Mucosa of rectum (tissue), 2 donors: ENCODE measurements around the gene TSACC.

Source experiments
- H3K27ac ChIP-seq, 2 donors: one replicate each; pipeline ENCODE4 v1.7.0; 2013; ENCODE audit warnings: inconsistent platforms in 2 of 2, low read depth in 2 of 2, low read length in 2 of 2
- H3K27me3 ChIP-seq, 2 donors: one replicate each; pipeline ENCODE4 v1.7.0; 2013; ENCODE audit warnings: low read length in 2 of 2; ENCODE audit not compliant: control insufficient read depth in 2 of 2, insufficient read depth in 2 of 2
- H3K36me3 ChIP-seq, 2 donors: one replicate each; pipeline ENCODE4 v1.7.0; 2013; ENCODE audit warnings: low read length in 2 of 2; ENCODE audit not compliant: control insufficient read depth in 2 of 2, insufficient read depth in 2 of 2
- H3K4me1 ChIP-seq, 2 donors: one replicate each; pipeline ENCODE4 v1.7.0; 2013; ENCODE audit warnings: low read length in 2 of 2, mild to moderate bottlenecking in 1 of 2; ENCODE audit not compliant: control insufficient read depth in 2 of 2, insufficient read depth in 2 of 2
- H3K4me3 ChIP-seq, 2 donors: one replicate each; pipeline ENCODE4 v1.7.0; 2013; ENCODE audit warnings: low read length in 2 of 2
- H3K9ac ChIP-seq, 2 donors: one replicate each; pipeline ENCODE4 v1.7.0; 2013; ENCODE audit warnings: low read length in 2 of 2, low read depth in 1 of 2, mild to moderate bottlenecking in 1 of 2
- H3K9me3 ChIP-seq, 2 donors: one replicate each; pipeline ENCODE4 v1.7.0; 2013; ENCODE audit warnings: low read length in 2 of 2; ENCODE audit not compliant: control insufficient read depth in 2 of 2
- donor health status: healthy.
- donor health status: Normal muscosa, but diverticular disease.

The TSACC gene

GRCh38 chr1:156384658-156385057 is 46.3 kb downstream of the TSACC start:
- H3K9me3 ChIP-seq, result no peaks in the 10 kb centered on the region
- no peak overlapping the region for H3K9ac ChIP-seq
- H3K36me3 ChIP-seq, result no peaks in the 10 kb centered on the region
- no peak overlapping the region for H3K27ac ChIP-seq
- peaks cover 6 to 26% of the 10 kb centered on the region in 2 donors for H3K27me3 ChIP-seq
- H3K4me1 ChIP-seq, result no peaks in the 10 kb centered on the region
- no peak overlapping the region for H3K4me3 ChIP-seq

GRCh38 chr1:156385534-156386031 is 47.3 kb downstream of the TSACC start:
- Histone ChIP-seq H3K4me1 (no peaks in the 10 kb centered on the region), H3K36me3 (no peaks in the 10 kb centered on the region), H3K9ac (no peak overlapping the region), H3K27me3 (peaks cover 6 to 29% of the 10 kb centered on the region in 2 donors), H3K9me3 (no peaks in the 10 kb centered on the region), H3K4me3 (no peak overlapping the region), H3K27ac (no peak overlapping the region)

- H3K36me3 ChIP-seq, result no peaks in the 10 kb centered on the region
- no peak overlapping the region for H3K9ac ChIP-seq
- no peak overlapping the region for H3K4me3 ChIP-seq
- H3K27ac ChIP-seq, result no peak overlapping the region
- no peaks in the 10 kb centered on the region for H3K4me1 ChIP-seq
- no peaks in the 10 kb centered on the region for H3K9me3 ChIP-seq
- H3K27me3 ChIP-seq, result peaks cover 6 to 31% of the 10 kb centered on the region in 2 donors
These were observed 48.0 kb downstream of the TSACC start for GRCh38 chr1:156386134-156386901.

GRCh38 chr1:156386949-156387869 is 48.9 kb downstream of the TSACC start:
- Histone ChIP-seq H3K36me3 (no peaks in the 10 kb centered on the region), H3K27ac (no peak overlapping the region), H3K9ac (no peak overlapping the region), H3K4me1 (no peaks in the 10 kb centered on the region), H3K4me3 (no peak overlapping the region), H3K27me3 (peaks cover 8 to 31% of the 10 kb centered on the region in 2 donors), H3K9me3 (no peaks in the 10 kb centered on the region)

GRCh38 chr1:156387870-156388173 is 49.5 kb downstream of the TSACC start:
- H3K27me3 ChIP-seq, result peaks cover 8 to 31% of the 10 kb centered on the region in 2 donors
- H3K27ac ChIP-seq, result no peak overlapping the region
- no peaks in the 10 kb centered on the region for H3K4me1 ChIP-seq
- H3K9ac ChIP-seq, result no peak overlapping the region
- no peaks in the 10 kb centered on the region for H3K36me3 ChIP-seq
- no peak overlapping the region for H3K4me3 ChIP-seq
- no peaks in the 10 kb centered on the region for H3K9me3 ChIP-seq

- Histone ChIP-seq H3K9ac (no peak overlapping the region), H3K9me3 (no peaks in the 10 kb centered on the region), H3K4me1 (no peaks in the 10 kb centered on the region), H3K4me3 (no peak overlapping the region), H3K27ac (no peak overlapping the region), H3K27me3 (peaks cover 8 to 31% of the 10 kb centered on the region in 2 donors), H3K36me3 (no peaks in the 10 kb centered on the region)
These were observed 50.1 kb downstream of the TSACC start for GRCh38 chr1:156388174-156389137.

- Histone ChIP-seq H3K9ac (no peak overlapping the region), H3K4me1 (no peaks in the 10 kb centered on the region), H3K9me3 (no peaks in the 10 kb centered on the region), H3K27me3 (peaks cover 8 to 31% of the 10 kb centered on the region in 2 donors), H3K36me3 (no peaks in the 10 kb centered on the region), H3K4me3 (no peak overlapping the region), H3K27ac (no peak overlapping the region)
These were observed 51.0 kb downstream of the TSACC start for GRCh38 chr1:156389311-156389710.

GRCh38 chr1:156390469-156391365 is 52.4 kb downstream of the TSACC start:
- Histone ChIP-seq H3K36me3 (no peaks in the 10 kb centered on the region), H3K27me3 (peaks cover 8 to 31% of the 10 kb centered on the region in 2 donors), H3K4me1 (no peaks in the 10 kb centered on the region), H3K9ac (no peak overlapping the region), H3K27ac (no peak overlapping the region), H3K4me3 (no peak overlapping the region), H3K9me3 (no peaks in the 10 kb centered on the region)

- Histone ChIP-seq H3K27me3 (peaks cover 8 to 29% of the 10 kb centered on the region in 2 donors), H3K27ac (no peak overlapping the region), H3K4me1 (no peaks in the 10 kb centered on the region), H3K36me3 (no peaks in the 10 kb centered on the region), H3K9me3 (no peaks in the 10 kb centered on the region), H3K9ac (no peak overlapping the region), H3K4me3 (no peak overlapping the region)
These were observed 53.0 kb downstream of the TSACC start for GRCh38 chr1:156391366-156391677.
